PFSK-1 (cell line): Measurements from ENCODE around the gene ARPC2.

ENCODE experiments used
- FOXP2 ChIP-seq: optimal IDR thresholded peaks from 2 replicates; pipeline ENCODE3; 2011; ENCODE audit warnings: borderline replicate concordance, control low read depth, inconsistent platforms; ENCODE audit not compliant: insufficient read depth; ENCODE audit errors: extremely low read length, extremely low read depth
- POLR2AphosphoS5 ChIP-seq: IDR thresholded peaks from 2 replicates; pipeline ENCODE4 v1.6.1; 2012; ENCODE audit warnings: low read depth, mild to moderate bottlenecking, control low read depth, low read length, moderate library complexity
- SIN3A ChIP-seq: IDR thresholded peaks from 2 replicates; pipeline ENCODE4 v1.6.1; 2012; ENCODE audit warnings: mild to moderate bottlenecking, low read length, moderate library complexity, borderline replicate concordance; ENCODE audit not compliant: insufficient read depth
- TAF1 ChIP-seq: IDR thresholded peaks from 2 replicates; pipeline ENCODE4 v1.6.1; 2012; ENCODE audit warnings: low read length, control low read depth, borderline replicate concordance; ENCODE audit not compliant: insufficient read depth
- TF ChIP-seq, protein P1 (sequence below), 2 experiments: IDR thresholded peaks; 2 replicates each; pipeline versions ENCODE4 v1.6.1 to v1.8.0; 2011 to 2012; ENCODE audit warnings: low read depth in 2 of 2, low read length in 2 of 2, control low read depth in 1 of 2, inconsistent platforms in 1 of 2, mild to moderate bottlenecking in 1 of 2, moderate library complexity in 1 of 2; ENCODE audit not compliant: insufficient read depth in 1 of 2

Gene ARPC2

DNA sequence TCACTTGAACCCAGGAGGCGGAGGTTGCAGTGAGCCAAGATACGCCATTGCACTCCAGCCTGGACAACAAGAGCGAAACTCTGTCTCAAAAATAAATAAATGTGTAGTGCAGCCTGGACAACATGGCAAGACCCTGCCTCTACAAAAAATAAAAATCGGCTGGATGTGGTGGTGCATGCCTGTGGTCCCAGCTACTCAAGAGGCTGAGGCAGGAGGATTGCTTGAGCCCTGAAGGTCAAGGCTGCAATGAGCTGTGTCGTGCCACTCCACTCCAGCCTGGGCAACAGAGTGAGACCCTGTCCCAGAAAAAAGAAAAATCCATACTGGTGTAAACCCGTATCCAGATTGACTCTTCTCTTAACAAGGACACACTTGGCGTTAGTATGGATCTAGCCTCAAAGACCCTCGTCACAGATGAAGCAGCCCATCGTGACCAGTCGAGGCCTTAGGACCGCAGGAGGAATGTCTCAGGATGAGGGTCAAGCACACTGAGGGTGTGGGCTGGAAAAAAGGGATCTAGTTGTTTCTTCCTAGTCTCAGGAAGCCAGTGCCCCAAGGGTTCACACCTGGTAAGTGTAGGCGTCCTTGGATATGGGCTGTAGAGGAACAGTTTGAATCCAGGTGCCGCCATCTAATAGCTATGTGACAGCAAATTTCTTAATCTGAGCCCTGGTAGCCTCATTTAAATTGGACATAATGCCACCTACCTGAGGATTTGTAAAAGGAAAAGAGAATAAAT lies 39.8 kb downstream of the ARPC2 start:
- no peak for TF ChIP-seq SIN3A
- TF ChIP-seq TAF1, result no peak
- TF ChIP-seq, protein P1, sequence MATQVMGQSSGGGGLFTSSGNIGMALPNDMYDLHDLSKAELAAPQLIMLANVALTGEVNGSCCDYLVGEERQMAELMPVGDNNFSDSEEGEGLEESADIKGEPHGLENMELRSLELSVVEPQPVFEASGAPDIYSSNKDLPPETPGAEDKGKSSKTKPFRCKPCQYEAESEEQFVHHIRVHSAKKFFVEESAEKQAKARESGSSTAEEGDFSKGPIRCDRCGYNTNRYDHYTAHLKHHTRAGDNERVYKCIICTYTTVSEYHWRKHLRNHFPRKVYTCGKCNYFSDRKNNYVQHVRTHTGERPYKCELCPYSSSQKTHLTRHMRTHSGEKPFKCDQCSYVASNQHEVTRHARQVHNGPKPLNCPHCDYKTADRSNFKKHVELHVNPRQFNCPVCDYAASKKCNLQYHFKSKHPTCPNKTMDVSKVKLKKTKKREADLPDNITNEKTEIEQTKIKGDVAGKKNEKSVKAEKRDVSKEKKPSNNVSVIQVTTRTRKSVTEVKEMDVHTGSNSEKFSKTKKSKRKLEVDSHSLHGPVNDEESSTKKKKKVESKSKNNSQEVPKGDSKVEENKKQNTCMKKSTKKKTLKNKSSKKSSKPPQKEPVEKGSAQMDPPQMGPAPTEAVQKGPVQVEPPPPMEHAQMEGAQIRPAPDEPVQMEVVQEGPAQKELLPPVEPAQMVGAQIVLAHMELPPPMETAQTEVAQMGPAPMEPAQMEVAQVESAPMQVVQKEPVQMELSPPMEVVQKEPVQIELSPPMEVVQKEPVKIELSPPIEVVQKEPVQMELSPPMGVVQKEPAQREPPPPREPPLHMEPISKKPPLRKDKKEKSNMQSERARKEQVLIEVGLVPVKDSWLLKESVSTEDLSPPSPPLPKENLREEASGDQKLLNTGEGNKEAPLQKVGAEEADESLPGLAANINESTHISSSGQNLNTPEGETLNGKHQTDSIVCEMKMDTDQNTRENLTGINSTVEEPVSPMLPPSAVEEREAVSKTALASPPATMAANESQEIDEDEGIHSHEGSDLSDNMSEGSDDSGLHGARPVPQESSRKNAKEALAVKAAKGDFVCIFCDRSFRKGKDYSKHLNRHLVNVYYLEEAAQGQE (IDR thresholded peaks at IDR 0.05; ENCODE audit: insufficient read depth in 1 of 2, low read depth in 2 of 2, low read length in 2 of 2), result no peak
- TF ChIP-seq POLR2AphosphoS5, result no peak
- TF ChIP-seq FOXP2, result no peak

DNA sequence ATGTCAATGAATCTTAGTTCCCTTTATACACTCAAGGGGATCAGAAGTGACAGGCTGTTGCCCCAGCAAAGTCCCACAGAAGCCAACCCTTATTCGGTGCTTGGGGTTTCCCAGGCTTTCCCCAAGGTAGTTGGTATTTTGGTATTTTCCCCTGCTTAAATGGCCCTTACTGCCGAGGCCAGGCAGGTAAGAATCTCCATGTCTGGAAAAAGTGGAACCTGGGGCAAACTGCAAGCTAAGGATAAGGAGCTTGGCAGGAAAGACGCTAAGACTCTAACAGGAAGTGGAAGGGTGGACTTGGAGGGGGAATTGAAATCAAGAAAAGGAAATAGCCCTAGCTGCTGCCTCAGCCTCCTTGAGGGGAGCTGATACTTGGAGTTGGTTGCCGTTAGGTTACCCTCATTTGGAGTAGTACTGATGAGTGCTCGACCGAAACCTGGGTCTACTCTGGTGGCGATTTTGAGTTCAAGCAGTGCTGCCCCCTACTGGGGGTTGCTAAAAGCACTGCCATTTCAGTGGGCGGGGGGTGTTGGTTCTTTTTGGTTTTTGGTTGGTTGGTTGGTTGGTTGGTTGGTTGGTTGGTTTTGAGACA lies 40.5 kb downstream of the ARPC2 start:
- TF ChIP-seq POLR2AphosphoS5, result no peak
- no peak for TF ChIP-seq SIN3A
- no peak for TF ChIP-seq FOXP2
- TF ChIP-seq TAF1, result no peak
- TF ChIP-seq, protein P1 (IDR thresholded peaks at IDR 0.05; ENCODE audit: insufficient read depth in 1 of 2, low read depth in 2 of 2, low read length in 2 of 2), result no peak

DNA sequence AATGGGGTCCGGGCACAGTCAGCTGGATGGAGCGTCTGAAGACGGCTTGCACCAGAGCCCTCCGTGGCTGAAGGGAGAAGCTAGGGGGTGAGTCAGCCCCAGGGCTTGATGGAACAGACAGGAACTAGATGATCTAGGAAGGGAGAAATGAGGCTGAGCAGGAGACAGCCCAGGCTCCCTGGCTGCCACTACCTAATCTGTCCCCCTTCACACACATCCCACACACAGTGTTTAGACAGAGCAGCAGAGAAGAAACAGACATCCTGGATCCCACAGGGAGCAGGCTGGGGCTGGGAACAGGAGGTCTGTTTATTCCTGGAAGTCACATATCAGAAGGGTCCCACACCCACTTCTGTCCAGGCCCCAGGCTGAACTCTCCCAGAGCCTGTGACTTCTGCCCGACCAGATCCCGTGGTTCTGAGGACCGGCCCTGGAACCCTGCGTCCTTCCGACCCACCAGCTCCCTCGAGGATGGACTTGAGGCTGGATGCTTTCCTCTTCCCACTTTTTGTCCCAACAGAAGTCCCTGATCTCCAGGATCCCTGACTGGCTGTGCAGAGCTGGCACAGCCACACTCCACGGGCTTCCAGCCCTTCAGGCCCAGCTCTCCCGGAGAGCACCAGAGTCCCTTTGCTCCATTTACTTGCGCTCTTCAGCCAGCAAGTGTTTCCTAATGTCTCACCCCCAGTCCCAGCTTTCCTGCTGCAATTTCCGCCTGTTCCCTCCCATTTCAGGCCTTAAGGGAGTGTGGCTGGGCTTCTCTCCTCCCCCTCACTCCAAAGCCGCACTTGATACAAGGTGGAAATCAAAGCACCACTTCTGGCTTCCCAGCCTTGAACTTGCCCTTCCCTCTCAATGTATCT lies 42.3 kb downstream of the ARPC2 start:
- TF ChIP-seq FOXP2 (no peak), TAF1 (no peak), SIN3A (no peak), POLR2AphosphoS5 (no peak)
- TF ChIP-seq, protein P1 (IDR thresholded peaks at IDR 0.05; ENCODE audit: insufficient read depth in 1 of 2, low read depth in 2 of 2, low read length in 2 of 2), result no peak

DNA sequence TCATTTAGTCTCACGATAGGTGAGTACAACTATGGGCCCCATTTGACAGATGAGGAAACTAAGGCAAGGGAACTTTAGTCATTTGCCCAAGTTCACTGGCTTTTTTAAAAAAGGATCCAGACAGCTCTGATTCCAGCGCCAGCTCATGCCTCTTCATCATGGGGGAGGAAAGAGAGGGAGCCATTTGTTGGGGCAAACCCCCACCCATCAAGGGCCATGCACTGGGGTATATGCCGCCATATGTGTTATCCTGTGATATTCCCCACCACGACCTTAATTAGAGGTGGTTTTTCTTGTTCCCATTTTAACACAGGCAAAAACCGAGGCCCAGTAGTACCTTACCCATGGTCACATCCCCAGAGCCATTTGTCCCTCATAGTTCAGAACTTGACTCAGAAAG lies 43.2 kb downstream of the ARPC2 start:
- TF ChIP-seq, protein P1 (IDR thresholded peaks at IDR 0.05; ENCODE audit: insufficient read depth in 1 of 2, low read depth in 2 of 2, low read length in 2 of 2), result no peak
- TF ChIP-seq FOXP2 (no peak), TAF1 (no peak), POLR2AphosphoS5 (no peak), SIN3A (no peak)
